MCF 10A (cell line): ENCODE results near the gene CSNK1E. TPM values are rescaled to one million over a fixed set of nuclear protein-coding genes. Genes with fewer than 3 reads are reported as not detected.

ENCODE experiments used
- BruUV-seq: library from RNA; stranded (reverse); fragments of 400-500 nt; replicated peaks from 2 replicates; lab custom pipeline; 2021; lab: Mats Ljungman, UMichigan
- CTCF ChIA-PET: fragments of 300-600 bp; sonication (Branson Sonifier 250); formaldehyde crosslinking; extraction: SDS; loops from one replicate; lab custom pipeline; 2021; ENCODE audit warnings: antibody characterized with exemption, inconsistent platforms; lab: Yijun Ruan, JAX
- POLR2A ChIA-PET: fragments of 300-600, 350-650 bp; sonication (Branson Sonifier 250); formaldehyde crosslinking; extraction: SDS; loops from one replicate; lab custom pipeline; 2020; ENCODE audit warnings: antibody characterized with exemption, inconsistent platforms; lab: Yijun Ruan, JAX
- DNase-seq: peaks from one replicate; pipeline ENCODE4 v3.0.0-alpha.2; 2018; ENCODE audit not compliant: unreplicated experiment
- H3K27ac Mint-ChIP-seq: one replicate; pipeline ENCODE4 v1.8.0; 2022; ENCODE audit warnings: mild to moderate bottlenecking, low read depth, mixed read lengths; ENCODE audit not compliant: unreplicated experiment
- H3K27me3 Mint-ChIP-seq: one replicate; pipeline ENCODE4 v1.8.0; 2022; ENCODE audit warnings: mixed read lengths; ENCODE audit not compliant: insufficient read depth, unreplicated experiment
- H3K36me3 Mint-ChIP-seq: one replicate; pipeline ENCODE4 v1.8.0; 2022; ENCODE audit warnings: mild to moderate bottlenecking, moderate library complexity, mixed read lengths; ENCODE audit not compliant: insufficient read depth, unreplicated experiment
- H3K4me1 Mint-ChIP-seq: one replicate; pipeline ENCODE4 v1.8.0; 2022; ENCODE audit warnings: mixed read lengths; ENCODE audit not compliant: insufficient read depth, unreplicated experiment
- H3K4me3 Mint-ChIP-seq: one replicate; pipeline ENCODE4 v1.8.0; 2022; ENCODE audit warnings: mild to moderate bottlenecking, moderate library complexity, mixed read lengths; ENCODE audit not compliant: unreplicated experiment
- H3K9me3 Mint-ChIP-seq: one replicate; pipeline ENCODE4 v1.8.0; 2022; ENCODE audit warnings: mixed read lengths; ENCODE audit not compliant: unreplicated experiment
- CTCF ChIP-seq: fragments of 200-600 bp; IDR thresholded peaks from one replicate; pipeline ENCODE4 v1.8.0; 2022; ENCODE audit warnings: antibody characterized with exemption, mild to moderate bottlenecking; ENCODE audit not compliant: unreplicated experiment
- intact Hi-C: fragments of 100-400 bp; cut with micrococcal nuclease; formaldehyde crosslinking; loops from 2 replicates; pipeline ENCODE4 v1.14.1; 2022
- total RNA-seq: library from RNA; stranded (reverse); gene quantifications from 2 replicates; pipeline ENCODE4 v1.2.3, GENCODE V29; 2022

CSNK1E gene
- total RNA-seq, 1 experiment from 2014 or later, result 425 TPM

- no peaks in the 10 kb centered on the region for H3K9me3 Mint-ChIP-seq
Observed at GRCh38 chr22:38260761-38261681, 56.2 kb downstream of the CSNK1E start.

GRCh38 chr22:38259370-38259769 lies 57.9 kb downstream of the CSNK1E start:
- no TSS peak for BruUV-seq
- intact Hi-C loops, result no loop called here
- Mint-ChIP-seq H3K4me1 (peaks cover 14% of the 10 kb centered on the region), H3K27me3 (no peaks in the 10 kb centered on the region), H3K4me3 (no peak overlapping the region), H3K27ac (no peak overlapping the region), H3K9me3 (no peaks in the 10 kb centered on the region), H3K36me3 (peaks cover 10% of the 10 kb centered on the region)
- no peak for TF ChIP-seq CTCF
- no peak for DNase-seq
- ChIA-PET POLR2A (no interaction called here), CTCF (interaction anchor here (0.6 to 0.7 kb wide), 2 partner anchors 32 to 202 kb away, joined by 3 read pairs; partner anchors contain the start of gene PICK1)

More at GRCh38 chr22:38260761-38261681, 56.2 kb downstream of the CSNK1E start:
- DNase-seq, result no peak
- ChIA-PET POLR2A (no interaction called here), CTCF (interaction anchor here (0.5 to 1.9 kb wide), 4 partner anchors 10 to 877 kb away, joined by 3 to 6 read pairs (median 4); no protein-coding TSS in a partner anchor)
- H3K27ac Mint-ChIP-seq, result no peak overlapping the region
- no TSS peak for BruUV-seq
- H3K4me3 Mint-ChIP-seq, result no peak overlapping the region
- no peaks in the 10 kb centered on the region for H3K27me3 Mint-ChIP-seq
- intact Hi-C loops, result no loop called here
- H3K36me3 Mint-ChIP-seq, result peaks cover 16% of the 10 kb centered on the region
- no peak for TF ChIP-seq CTCF
- peaks cover 14% of the 10 kb centered on the region for H3K4me1 Mint-ChIP-seq

GRCh38 chr22:38258895-38259294 lies 58.3 kb downstream of the CSNK1E start:
- intact Hi-C loops, result no loop called here
- BruUV-seq, result no TSS peak
- ChIA-PET CTCF (no interaction called here), POLR2A (no interaction called here)
- Mint-ChIP-seq H3K27me3 (no peaks in the 10 kb centered on the region), H3K4me3 (no peak overlapping the region), H3K9me3 (no peaks in the 10 kb centered on the region), H3K27ac (no peak overlapping the region), H3K4me1 (peaks cover 14% of the 10 kb centered on the region), H3K36me3 (peaks cover 7% of the 10 kb centered on the region)
- TF ChIP-seq CTCF, result no peak
- DNase-seq, result no peak

- Mint-ChIP-seq H3K4me3 (no peak overlapping the region), H3K9me3 (no peaks in the 10 kb centered on the region), H3K27me3 (no peaks in the 10 kb centered on the region), H3K27ac (no peak overlapping the region), H3K36me3 (peaks cover 5% of the 10 kb centered on the region), H3K4me1 (peaks cover 14% of the 10 kb centered on the region)
- no peak for TF ChIP-seq CTCF
- ChIA-PET CTCF (interaction anchor here (0.6 to 0.7 kb wide), 2 partner anchors 11 to 144 kb away, joined by 3 to 5 read pairs; no protein-coding TSS in a partner anchor), POLR2A (interaction anchor here (0.8 to 1.5 kb wide), 3 partner anchors 17 to 27 kb away, joined by 3 read pairs; no protein-coding TSS in a partner anchor)
- no TSS peak for BruUV-seq
- DNase-seq, result no peak
- intact Hi-C loops, result no loop called here
Observed at GRCh38 chr22:38257650-38258250, 59.5 kb downstream of the CSNK1E start.
